ENCODE results near the gene RAP1B. TPM values are rescaled to one million over a fixed set of nuclear protein-coding genes. Genes with fewer than 3 reads are reported as not detected.

Gene RAP1B
- total RNA-seq, 2 donors from 2014 or later = 73.1 to 74.6 TPM

DNA sequence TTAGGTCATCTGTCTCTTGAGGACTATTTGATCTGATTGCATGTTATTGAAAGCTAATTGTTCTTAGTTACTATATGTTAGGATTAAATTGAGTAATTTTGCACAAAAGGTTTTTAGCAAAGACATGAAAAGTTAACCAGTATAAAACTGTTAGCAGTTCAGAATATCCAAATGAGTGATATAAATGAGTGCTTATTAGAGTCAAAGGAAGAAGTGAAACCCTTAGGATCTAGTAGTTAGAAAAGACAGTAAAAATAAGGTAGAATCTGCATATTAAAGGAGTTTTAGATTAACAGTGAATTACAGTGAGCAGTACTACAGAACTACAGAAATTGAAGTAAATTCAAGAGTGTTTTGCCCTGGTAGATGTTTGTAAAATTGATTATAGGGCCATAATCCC is 12.4 kb downstream of the RAP1B start:
- H3K27me3 ChIP-seq = no peaks in the 10 kb centered on the region
- DNase-seq (ENCODE audit: low spot score) = no peak

DNA sequence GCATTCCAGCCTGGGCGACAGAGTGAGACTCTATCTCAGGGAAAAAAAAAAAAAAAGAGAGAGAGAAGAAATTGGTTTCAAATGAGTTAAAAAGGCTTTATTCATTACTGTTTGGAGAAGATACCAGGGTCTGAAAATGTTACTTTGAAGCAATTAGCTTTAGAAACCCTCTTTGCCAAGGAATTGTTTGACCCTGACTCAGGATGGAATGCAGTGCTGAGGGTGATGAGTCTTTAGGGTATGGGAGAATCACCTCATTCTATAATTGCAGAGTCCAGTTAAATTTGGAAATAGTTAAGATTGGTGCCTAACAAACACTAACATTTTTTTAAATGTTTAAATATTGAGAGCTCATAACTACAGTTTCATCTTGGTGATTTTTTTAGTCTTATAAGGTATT is 13.3 kb downstream of the RAP1B start:
- peaks cover 0 to 6% of the 10 kb centered on the region in 2 donors for H3K9me3 ChIP-seq
- H3K4me3 ChIP-seq = no peak overlapping the region
- H3K4me1 ChIP-seq = peaks cover 0 to 42% of the 10 kb centered on the region in 2 donors
- H3K27ac ChIP-seq = no peak overlapping the region
- no peak for DNase-seq (ENCODE audit: low spot score)
- TF ChIP-seq, protein P1, sequence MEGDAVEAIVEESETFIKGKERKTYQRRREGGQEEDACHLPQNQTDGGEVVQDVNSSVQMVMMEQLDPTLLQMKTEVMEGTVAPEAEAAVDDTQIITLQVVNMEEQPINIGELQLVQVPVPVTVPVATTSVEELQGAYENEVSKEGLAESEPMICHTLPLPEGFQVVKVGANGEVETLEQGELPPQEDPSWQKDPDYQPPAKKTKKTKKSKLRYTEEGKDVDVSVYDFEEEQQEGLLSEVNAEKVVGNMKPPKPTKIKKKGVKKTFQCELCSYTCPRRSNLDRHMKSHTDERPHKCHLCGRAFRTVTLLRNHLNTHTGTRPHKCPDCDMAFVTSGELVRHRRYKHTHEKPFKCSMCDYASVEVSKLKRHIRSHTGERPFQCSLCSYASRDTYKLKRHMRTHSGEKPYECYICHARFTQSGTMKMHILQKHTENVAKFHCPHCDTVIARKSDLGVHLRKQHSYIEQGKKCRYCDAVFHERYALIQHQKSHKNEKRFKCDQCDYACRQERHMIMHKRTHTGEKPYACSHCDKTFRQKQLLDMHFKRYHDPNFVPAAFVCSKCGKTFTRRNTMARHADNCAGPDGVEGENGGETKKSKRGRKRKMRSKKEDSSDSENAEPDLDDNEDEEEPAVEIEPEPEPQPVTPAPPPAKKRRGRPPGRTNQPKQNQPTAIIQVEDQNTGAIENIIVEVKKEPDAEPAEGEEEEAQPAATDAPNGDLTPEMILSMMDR (IDR thresholded peaks at IDR 0.05) = no peak
- peaks cover 9% of the 10 kb centered on the region for H3K36me3 ChIP-seq
- H3K27me3 ChIP-seq = no peaks in the 10 kb centered on the region

More for the DNA sequence above, 12.4 kb downstream of the RAP1B start:
- Histone ChIP-seq H3K9me3 (peaks cover 0 to 4% of the 10 kb centered on the region in 2 donors), H3K4me1 (peaks cover 0 to 51% of the 10 kb centered on the region in 2 donors), H3K27ac (no peak overlapping the region), H3K4me3 (no peak overlapping the region), H3K36me3 (peaks cover 9% of the 10 kb centered on the region)
- TF ChIP-seq, protein P1 (IDR thresholded peaks at IDR 0.05) = no peak

DNA sequence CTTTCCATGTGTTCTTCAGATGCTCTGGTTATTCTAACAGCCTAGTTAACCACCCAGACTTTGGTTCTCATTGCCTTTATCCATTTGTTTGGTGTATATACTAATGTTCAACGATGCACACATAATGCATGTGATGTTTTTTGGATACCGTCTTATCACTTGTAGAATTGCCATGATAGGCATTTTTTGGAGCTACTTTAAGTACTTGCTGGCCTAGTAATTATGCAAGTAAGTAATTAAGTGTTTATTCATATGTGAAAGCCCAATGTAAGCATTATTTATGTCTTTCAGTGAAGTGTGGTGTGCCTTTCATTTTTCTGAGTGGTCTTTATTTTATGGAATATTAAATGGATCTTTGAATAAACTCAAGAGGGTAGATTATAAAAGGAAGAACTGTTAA is 14.2 kb downstream of the RAP1B start:
- TF ChIP-seq, protein P1 (IDR thresholded peaks at IDR 0.05) = no peak
- H3K36me3 ChIP-seq = peaks cover 9% of the 10 kb centered on the region
- H3K9me3 ChIP-seq = peaks cover 0 to 6% of the 10 kb centered on the region in 2 donors
- no peaks in the 10 kb centered on the region for H3K27me3 ChIP-seq
- H3K4me1 ChIP-seq = peaks cover 0 to 40% of the 10 kb centered on the region in 2 donors
- H3K27ac ChIP-seq = no peak overlapping the region
- H3K4me3 ChIP-seq = no peak overlapping the region
- DNase-seq (ENCODE audit: low spot score) = no peak

DNA sequence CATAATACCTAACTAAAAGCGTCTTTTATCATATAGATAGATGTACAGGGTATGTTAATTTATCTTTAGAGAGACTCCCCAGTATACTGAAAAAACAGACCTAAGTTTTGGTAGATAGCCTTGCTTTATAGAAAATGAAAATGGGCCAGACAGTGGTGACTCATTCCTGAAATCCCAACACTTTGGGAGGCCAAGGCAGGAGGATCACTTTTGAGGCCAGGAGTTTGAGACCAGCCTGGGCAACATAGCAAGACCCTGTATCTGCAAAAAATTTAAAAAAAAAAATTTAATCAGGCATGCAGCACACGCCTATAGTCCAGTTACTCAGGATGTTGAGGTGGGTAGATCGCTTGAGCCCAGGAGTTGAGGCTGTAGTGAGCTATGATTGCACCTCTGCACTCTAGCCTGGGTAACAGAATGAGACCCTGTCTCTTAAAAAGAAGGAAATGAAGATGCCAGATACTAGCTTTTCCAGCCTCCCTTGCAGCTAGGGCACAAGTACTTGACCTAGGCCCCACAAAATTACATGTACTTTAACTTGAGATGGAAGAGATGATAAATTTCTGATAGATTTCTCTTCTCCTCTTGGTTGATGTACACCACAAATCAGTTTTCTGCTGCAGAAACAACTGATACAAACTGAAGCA is 17.1 kb downstream of the RAP1B start:
- no peak overlapping the region for H3K4me3 ChIP-seq
- no peak overlapping the region for H3K27ac ChIP-seq
- TF ChIP-seq, protein P1 (IDR thresholded peaks at IDR 0.05) = no peak
- no peak for DNase-seq (ENCODE audit: low spot score)
- H3K9me3 ChIP-seq = peaks cover 0 to 6% of the 10 kb centered on the region in 2 donors
- H3K36me3 ChIP-seq = peaks cover 9% of the 10 kb centered on the region
- no peaks in the 10 kb centered on the region for H3K27me3 ChIP-seq
- H3K4me1 ChIP-seq = peaks cover 0 to 36% of the 10 kb centered on the region in 2 donors

DNA sequence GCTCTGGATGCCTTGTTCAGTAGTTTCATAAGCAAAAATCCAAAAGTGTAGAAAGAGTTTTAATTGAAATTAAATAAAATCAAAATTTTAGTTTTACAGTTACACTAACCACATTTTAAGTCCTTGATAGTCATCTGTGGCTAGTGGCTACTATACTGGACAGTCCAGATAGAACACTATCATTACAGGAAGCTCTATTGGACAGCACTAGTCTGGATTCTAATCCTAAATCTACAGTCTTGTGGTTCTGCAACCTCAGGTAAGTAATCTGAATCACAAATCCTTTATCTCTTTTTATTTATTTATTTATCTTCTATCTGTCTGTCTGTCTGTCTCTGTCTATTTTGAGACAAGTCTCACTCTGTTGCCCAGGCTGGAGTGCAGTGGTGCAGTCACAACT is 18.0 kb downstream of the RAP1B start:
- H3K27me3 ChIP-seq = no peaks in the 10 kb centered on the region
- H3K4me1 ChIP-seq = peaks cover 0 to 37% of the 10 kb centered on the region in 2 donors
- H3K9me3 ChIP-seq = peaks cover 0 to 6% of the 10 kb centered on the region in 2 donors
- no peak overlapping the region for H3K4me3 ChIP-seq
- TF ChIP-seq, protein P1 (IDR thresholded peaks at IDR 0.05) = no peak
- no peak for DNase-seq (ENCODE audit: low spot score)
- H3K27ac ChIP-seq = no peak overlapping the region
- H3K36me3 ChIP-seq = peaks cover 9% of the 10 kb centered on the region

DNA sequence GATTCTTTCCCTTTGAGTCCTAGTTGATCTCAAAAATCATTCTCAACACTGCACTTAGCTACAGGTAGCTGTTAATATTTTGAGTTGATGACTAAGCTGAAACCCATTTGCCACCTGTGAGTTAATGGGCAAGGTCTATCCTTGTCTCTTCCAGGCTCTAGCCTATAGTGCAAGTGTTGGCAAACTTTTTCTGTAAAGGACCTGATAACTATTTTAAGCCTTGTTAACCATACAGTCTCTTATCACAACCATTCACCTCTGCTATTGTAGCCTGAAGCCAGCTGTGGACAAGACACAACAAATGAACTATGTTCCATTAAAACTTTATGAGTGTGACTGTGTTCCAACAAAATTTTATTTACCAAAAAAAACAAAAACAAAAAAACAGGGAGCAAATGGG is 19.4 kb downstream of the RAP1B start:
- Histone ChIP-seq H3K4me3 (no peak overlapping the region), H3K27ac (no peak overlapping the region)

More for the DNA sequence above, 19.4 kb downstream of the RAP1B start:
- DNase-seq (ENCODE audit: low spot score) = no peak
- H3K27me3 ChIP-seq = no peaks in the 10 kb centered on the region
- peaks cover 4% of the 10 kb centered on the region for H3K36me3 ChIP-seq
- H3K9me3 ChIP-seq = peaks cover 0 to 6% of the 10 kb centered on the region in 2 donors
- H3K4me1 ChIP-seq = peaks cover 0 to 50% of the 10 kb centered on the region in 2 donors
- TF ChIP-seq, protein P1 (IDR thresholded peaks at IDR 0.05) = no peak

All from right atrium auricular region (tissue), 2 donors.